HG02571 (cell line): ENCODE measurements around the gene IRX6.

Experiments
- ATAC-seq: cut with Tn5 transposase; IDR thresholded peaks from one replicate; pipeline ENCODE4 v1.9.1; 2021; ENCODE audit warnings: mild to moderate bottlenecking, moderate library complexity; ENCODE audit not compliant: unreplicated experiment

IRX6 gene

GRCh38 chr16:55322327-55322726, 1.7 kb upstream of the IRX6 start:
- no peak for ATAC-seq

GRCh38 chr16:55324285-55325079, 479 bp downstream of the IRX6 start:
- no peak for ATAC-seq

GRCh38 chr16:55325080-55325447, 1.1 kb downstream of the IRX6 start:
- ATAC-seq: no peak

- ATAC-seq: no peak
Measured at GRCh38 chr16:55325458-55326109, 1.6 kb downstream of the IRX6 start.

GRCh38 chr16:55326261-55327092, 2.5 kb downstream of the IRX6 start:
- no peak for ATAC-seq

GRCh38 chr16:55328611-55329569, 4.9 kb downstream of the IRX6 start:
- ATAC-seq: no peak

- no peak for ATAC-seq
Measured at GRCh38 chr16:55329791-55330428, 5.9 kb downstream of the IRX6 start.

- ATAC-seq: no peak
Measured at GRCh38 chr16:55330781-55331647, 7.0 kb downstream of the IRX6 start.

GRCh38 chr16:55331648-55332185, 7.7 kb downstream of the IRX6 start:
- no peak for ATAC-seq

- no peak for ATAC-seq
Measured at GRCh38 chr16:55333684-55334083, 9.7 kb downstream of the IRX6 start.

GRCh38 chr16:55338646-55339045, 14.6 kb downstream of the IRX6 start:
- ATAC-seq: no peak

- no peak for ATAC-seq
Measured at GRCh38 chr16:55340445-55340844, 16.4 kb downstream of the IRX6 start.

GRCh38 chr16:55341681-55342080, 17.7 kb downstream of the IRX6 start:
- no peak for ATAC-seq

GRCh38 chr16:55346475-55346874, 22.5 kb downstream of the IRX6 start:
- ATAC-seq: no peak

GRCh38 chr16:55349867-55350266, 25.9 kb downstream of the IRX6 start:
- no peak for ATAC-seq

- ATAC-seq: no peak
Measured at GRCh38 chr16:55350984-55351383, 27.0 kb downstream of the IRX6 start.

- ATAC-seq: no peak
Measured at GRCh38 chr16:55351936-55352335, 27.9 kb downstream of the IRX6 start.

GRCh38 chr16:55357241-55357640, 33.2 kb downstream of the IRX6 start:
- no peak for ATAC-seq

- ATAC-seq: no peak
Measured at GRCh38 chr16:55359946-55360345, 35.9 kb downstream of the IRX6 start.
